T-helper 17 cell (primary cell): ENCODE measurements around the gene RAB1A. TPM values are rescaled to one million over a fixed set of nuclear protein-coding genes. Genes with fewer than 3 reads are reported as not detected.
"Not testable (repeated sequence)": the region's sequence is repeated elsewhere in the genome, so short reads cannot be mapped to it uniquely, and the experiment has no call there.

Experiments
- ATAC-seq: fragments of 150-1000 bp; cut with Tn5 transposase; 2 replicates; pipeline ENCODE4 v1.10.0; 2021; ENCODE audit warnings: mild to moderate bottlenecking, moderate library complexity
- DNase-seq, 3 donors: peaks; one replicate each; pipeline versions ENCODE4 v3.0.0 to v3.0.0-alpha.2; 2020 to 2021
- H3K9me3 ChIP-seq: one replicate; pipeline ENCODE4 v1.7.0; 2013; ENCODE audit warnings: low read length, mild to moderate bottlenecking; ENCODE audit not compliant: control insufficient read depth, poor library complexity, severe bottlenecking
- H3K27ac Mint-ChIP-seq: one replicate; pipeline ENCODE4 v1.8.0; 2022; ENCODE audit warnings: mild to moderate bottlenecking, moderate library complexity, mixed read lengths
- H3K27me3 Mint-ChIP-seq: one replicate; pipeline ENCODE4 v1.8.0; 2022; ENCODE audit warnings: mixed read lengths
- H3K36me3 Mint-ChIP-seq: one replicate; pipeline ENCODE4 v1.8.0; 2022; ENCODE audit warnings: low read depth, mixed read lengths
- H3K4me1 Mint-ChIP-seq: one replicate; pipeline ENCODE4 v1.8.0; 2022; ENCODE audit warnings: mild to moderate bottlenecking, mixed read lengths
- H3K4me3 Mint-ChIP-seq: one replicate; pipeline ENCODE4 v1.8.0; 2022; ENCODE audit warnings: mild to moderate bottlenecking, moderate library complexity, mixed read lengths
- total RNA-seq, 4 donors: library from RNA in 2 of 4; stranded (reverse) in 2 of 4; gene quantifications; one replicate each; pipeline ENCODE4 v1.2.3 and lab custom pipeline; 2022 to 2026

The RAB1A gene
- total RNA-seq: 10 to 100 TPM; 65.2 to 78.1 TPM
- total RNA-seq (lab: John Stamatoyannopoulos, UW): 62.7 to 91.1 reads per million in 2 donors

- peak; percentile 95 to 99 (median 99) for DNase-seq
- peak within 1 kb of the TSS; percentile 100 for H3K4me3 Mint-ChIP-seq
- peaks cover 2% of the 10 kb centered on the region for H3K9me3 ChIP-seq
- peaks cover 21% of the 10 kb centered on the region for H3K4me1 Mint-ChIP-seq
- ATAC-seq: peak; percentile 93
- peak within 1 kb of the TSS; percentile 99 for H3K27ac Mint-ChIP-seq
- H3K27me3 Mint-ChIP-seq: no peaks in the 10 kb centered on the region
- peaks cover 3% of the 10 kb centered on the region for H3K36me3 Mint-ChIP-seq
Observed at GRCh38 chr2:65129826-65130663, at the start of gene RAB1A. Gene RAB1A, minus strand, starts transcription at chr2:65130106. Its CDS starts 191 bp downstream, at chr2:65129915.

GRCh38 chr2:65177751-65178442, 48.0 kb upstream of the RAB1A start:
- H3K4me1 Mint-ChIP-seq: no peaks in the 10 kb centered on the region
- H3K4me3 Mint-ChIP-seq: no peak overlapping the region
- H3K36me3 Mint-ChIP-seq: peaks cover 6% of the 10 kb centered on the region
- DNase-seq: no peak
- peaks cover 32% of the 10 kb centered on the region for H3K27me3 Mint-ChIP-seq
- no peak for ATAC-seq
- H3K9me3 ChIP-seq: no peaks in the 10 kb centered on the region
- no peak overlapping the region for H3K27ac Mint-ChIP-seq

GRCh38 chr2:65175894-65176530, 46.1 kb upstream of the RAB1A start:
- no peak overlapping the region for H3K4me3 Mint-ChIP-seq
- no peaks in the 10 kb centered on the region for H3K36me3 Mint-ChIP-seq
- DNase-seq (no peak), ATAC-seq (no peak)
- H3K27me3 Mint-ChIP-seq: peaks cover 14% of the 10 kb centered on the region
- H3K9me3 ChIP-seq: no peaks in the 10 kb centered on the region
- no peaks in the 10 kb centered on the region for H3K4me1 Mint-ChIP-seq
- H3K27ac Mint-ChIP-seq: no peak overlapping the region

GRCh38 chr2:65174031-65174430, 44.1 kb upstream of the RAB1A start:
- H3K27ac Mint-ChIP-seq, H3K9me3 ChIP-seq, H3K4me3 Mint-ChIP-seq, H3K36me3 Mint-ChIP-seq, H3K27me3 Mint-ChIP-seq, DNase-seq, ATAC-seq, H3K4me1 Mint-ChIP-seq: not testable (repeated sequence)

GRCh38 chr2:65172994-65173790, 43.3 kb upstream of the RAB1A start:
- no peak for DNase-seq
- Mint-ChIP-seq H3K4me3 (no peak overlapping the region), H3K27me3 (peaks cover 4% of the 10 kb centered on the region), H3K4me1 (no peaks in the 10 kb centered on the region), H3K36me3 (no peaks in the 10 kb centered on the region), H3K27ac (no peak overlapping the region)
- H3K9me3 ChIP-seq: no peaks in the 10 kb centered on the region
- no peak for ATAC-seq

- ATAC-seq, H3K4me3 Mint-ChIP-seq, H3K27ac Mint-ChIP-seq, H3K36me3 Mint-ChIP-seq, DNase-seq, H3K9me3 ChIP-seq, H3K4me1 Mint-ChIP-seq, H3K27me3 Mint-ChIP-seq: not testable (repeated sequence)
Observed at GRCh38 chr2:65170611-65171477, 40.9 kb upstream of the RAB1A start.

GRCh38 chr2:65169760-65170136, 39.8 kb upstream of the RAB1A start:
- no peaks in the 10 kb centered on the region for H3K9me3 ChIP-seq
- Mint-ChIP-seq H3K4me1 (no peaks in the 10 kb centered on the region), H3K4me3 (no peak overlapping the region), H3K27ac (no peak overlapping the region), H3K27me3 (no peaks in the 10 kb centered on the region), H3K36me3 (no peaks in the 10 kb centered on the region)
- no peak for DNase-seq
- ATAC-seq: no peak

- Mint-ChIP-seq H3K4me1 (peaks cover 4% of the 10 kb centered on the region), H3K27me3 (no peaks in the 10 kb centered on the region), H3K36me3 (no peaks in the 10 kb centered on the region), H3K27ac (no peak overlapping the region), H3K4me3 (no peak overlapping the region)
- no peak for DNase-seq
- no peaks in the 10 kb centered on the region for H3K9me3 ChIP-seq
- ATAC-seq: no peak
Observed at GRCh38 chr2:65165558-65165957, 35.7 kb upstream of the RAB1A start.

- Mint-ChIP-seq H3K27me3 (no peaks in the 10 kb centered on the region), H3K4me1 (peaks cover 12% of the 10 kb centered on the region), H3K36me3 (peaks cover 3% of the 10 kb centered on the region), H3K4me3 (no peak overlapping the region), H3K27ac (peak overlapping the region; percentile 29)
- ATAC-seq: no peak
- no peaks in the 10 kb centered on the region for H3K9me3 ChIP-seq
- no peak for DNase-seq
Observed at GRCh38 chr2:65164426-65164891, 34.6 kb upstream of the RAB1A start.

GRCh38 chr2:65161551-65162100, 31.7 kb upstream of the RAB1A start:
- Mint-ChIP-seq H3K36me3 (peaks cover 3% of the 10 kb centered on the region), H3K27me3 (no peaks in the 10 kb centered on the region), H3K4me1 (peaks cover 12% of the 10 kb centered on the region), H3K27ac (no peak overlapping the region), H3K4me3 (peak overlapping the region; percentile 41)
- no peak for DNase-seq
- H3K9me3 ChIP-seq: no peaks in the 10 kb centered on the region
- no peak for ATAC-seq

- no peak for DNase-seq
- peak overlapping the region; percentile 79 for H3K27ac Mint-ChIP-seq
- peaks cover 12% of the 10 kb centered on the region for H3K4me1 Mint-ChIP-seq
- no peaks in the 10 kb centered on the region for H3K9me3 ChIP-seq
- H3K4me3 Mint-ChIP-seq: no peak overlapping the region
- no peak for ATAC-seq
- no peaks in the 10 kb centered on the region for H3K27me3 Mint-ChIP-seq
- peaks cover 3% of the 10 kb centered on the region for H3K36me3 Mint-ChIP-seq
Observed at GRCh38 chr2:65159906-65160305, 30.0 kb upstream of the RAB1A start.

GRCh38 chr2:65159261-65159660, 29.4 kb upstream of the RAB1A start:
- no peaks in the 10 kb centered on the region for H3K9me3 ChIP-seq
- no peak for ATAC-seq
- no peaks in the 10 kb centered on the region for H3K27me3 Mint-ChIP-seq
- H3K36me3 Mint-ChIP-seq: peaks cover 3% of the 10 kb centered on the region
- peaks cover 12% of the 10 kb centered on the region for H3K4me1 Mint-ChIP-seq
- DNase-seq: no peak
- H3K27ac Mint-ChIP-seq: peak overlapping the region; percentile 79
- peak overlapping the region; percentile 49 for H3K4me3 Mint-ChIP-seq
